Ovary (tissue), 3 donors: ENCODE results near the gene EFCAB5.

Experiments used
- CTCF ChIP-seq, 3 donors: fragments of 450-650 bp in 2 of 3; fragments of 200-600 bp in 1 of 3; IDR thresholded peaks; one replicate each; pipeline versions ENCODE4 v1.5.1 to v1.8.0; 2016 to 2022; ENCODE audit warnings: antibody characterized with exemption in 3 of 3, mild to moderate bottlenecking in 1 of 3
- EP300 ChIP-seq: sonication (generic); formaldehyde crosslinking; IDR thresholded peaks from one replicate; pipeline ENCODE4 v1.6.1; 2017; ENCODE audit warnings: antibody characterized with exemption
- POLR2A ChIP-seq: fragments of 450-650 bp; IDR thresholded peaks from one replicate; pipeline ENCODE4 v1.6.1; 2017; ENCODE audit warnings: antibody characterized with exemption, mild to moderate bottlenecking, moderate library complexity
- donor health status: DM: no; HTN: no; CAD: no.

- TF ChIP-seq CTCF (IDR thresholded peaks at IDR 0.05) (no peak), EP300 (no peak), POLR2A (no peak)
Measured at GRCh38 chr17:29973005-29973404, 31.6 kb downstream of the EFCAB5 start.
